Loucy (cell line): ENCODE data around the gene RSF1.

Source experiments
- EZH2phosphoT487 ChIP-seq: fragments of 200-600 bp; IDR thresholded peaks from 2 replicates; pipeline ENCODE4 v1.6.1; 2018; ENCODE audit warnings: antibody characterized with exemption, mild to moderate bottlenecking, moderate library complexity, borderline replicate concordance
- TF ChIP-seq, protein P1 (sequence below): fragments of 200-600 bp; sonication (generic); conservative IDR thresholded peaks from 2 replicates; pipeline ENCODE4 v1.5.1; 2014; ENCODE audit warnings: mild to moderate bottlenecking, antibody characterized with exemption, low read length

DNA sequence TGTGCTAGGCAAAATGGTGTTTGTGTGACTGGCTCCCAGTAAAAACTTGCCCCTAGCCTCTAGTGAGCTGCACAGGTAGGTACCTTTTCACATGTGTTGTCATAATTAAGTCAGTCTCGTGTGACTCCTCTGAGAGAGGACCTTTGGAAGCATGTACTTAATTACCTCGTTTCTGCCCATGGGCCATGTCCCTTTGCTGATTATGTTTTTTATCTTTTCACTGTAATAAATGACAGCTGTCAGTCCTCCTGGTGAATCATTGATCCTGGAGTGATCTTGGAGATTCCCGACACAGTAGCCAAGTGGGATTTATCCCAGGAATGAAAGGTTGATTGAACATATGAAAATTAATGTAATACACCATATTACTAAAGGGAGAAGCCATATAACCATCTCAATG is 170.4 kb downstream of the RSF1 start:
- TF ChIP-seq, protein P1, sequence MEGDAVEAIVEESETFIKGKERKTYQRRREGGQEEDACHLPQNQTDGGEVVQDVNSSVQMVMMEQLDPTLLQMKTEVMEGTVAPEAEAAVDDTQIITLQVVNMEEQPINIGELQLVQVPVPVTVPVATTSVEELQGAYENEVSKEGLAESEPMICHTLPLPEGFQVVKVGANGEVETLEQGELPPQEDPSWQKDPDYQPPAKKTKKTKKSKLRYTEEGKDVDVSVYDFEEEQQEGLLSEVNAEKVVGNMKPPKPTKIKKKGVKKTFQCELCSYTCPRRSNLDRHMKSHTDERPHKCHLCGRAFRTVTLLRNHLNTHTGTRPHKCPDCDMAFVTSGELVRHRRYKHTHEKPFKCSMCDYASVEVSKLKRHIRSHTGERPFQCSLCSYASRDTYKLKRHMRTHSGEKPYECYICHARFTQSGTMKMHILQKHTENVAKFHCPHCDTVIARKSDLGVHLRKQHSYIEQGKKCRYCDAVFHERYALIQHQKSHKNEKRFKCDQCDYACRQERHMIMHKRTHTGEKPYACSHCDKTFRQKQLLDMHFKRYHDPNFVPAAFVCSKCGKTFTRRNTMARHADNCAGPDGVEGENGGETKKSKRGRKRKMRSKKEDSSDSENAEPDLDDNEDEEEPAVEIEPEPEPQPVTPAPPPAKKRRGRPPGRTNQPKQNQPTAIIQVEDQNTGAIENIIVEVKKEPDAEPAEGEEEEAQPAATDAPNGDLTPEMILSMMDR = no peak
- no peak for TF ChIP-seq EZH2phosphoT487
